ENCODE measurements around the gene FIBCD1. TPM values are rescaled to one million over a fixed set of nuclear protein-coding genes. Genes with fewer than 3 reads are reported as not detected.
"Not testable (repeated sequence)": the region's sequence is repeated elsewhere in the genome, so short reads cannot be mapped to it uniquely, and the experiment has no call there.

Gene FIBCD1
- total and polyA plus RNA-seq, 7 donors = 0.01 TPM; not detected in 6

- TF ChIP-seq CTCF (IDR thresholded peaks at IDR 0.05) = no peak
- 36 to 42% (median 40%) methylated on average over 19 to 22 of the region's 22 CpGs for WGBS, 3 donors
- intact Hi-C loops (cut with DNase I) = no loop called here
- Histone ChIP-seq H3K9me3 (no peaks in the 10 kb centered on the region), H3K36me3 (ENCODE audit: insufficient read depth in 1 of 2, low read depth in 1 of 2) (no peaks in the 10 kb centered on the region), H3K4me1 (no peaks in the 10 kb centered on the region), H3K27me3 (ENCODE audit: insufficient read depth in 3 of 3, low read length in 2 of 3) (peaks cover 0 to 8% (median 0%) of the 10 kb centered on the region in 3 donors), H3K27ac (no peak overlapping the region), H3K4me3 (no peak overlapping the region)
- ATAC-seq (peak; percentile 36 to 79 (median 56)), DNase-seq (peak in 1 of 2 donors; percentile 61)
Observed at GRCh38 chr9:130962418-130963316, 23.6 kb upstream of the FIBCD1 start.

GRCh38 chr9:130961511-130962300 lies 22.7 kb upstream of the FIBCD1 start:
- WGBS, 3 donors = 91 to 94% (median 92%) methylated on average over 8 of the region's 8 CpGs
- Histone ChIP-seq H3K36me3 (ENCODE audit: insufficient read depth in 1 of 2, low read depth in 1 of 2) (no peaks in the 10 kb centered on the region), H3K9me3 (no peaks in the 10 kb centered on the region), H3K27me3 (ENCODE audit: insufficient read depth in 3 of 3, low read length in 2 of 3) (peaks cover 0 to 15% (median 0%) of the 10 kb centered on the region in 3 donors), H3K4me1 (no peaks in the 10 kb centered on the region), H3K27ac (no peak overlapping the region), H3K4me3 (no peak overlapping the region)
- TF ChIP-seq CTCF (IDR thresholded peaks at IDR 0.05) = no peak
- ATAC-seq (no peak), DNase-seq (no peak)
- intact Hi-C loops (cut with DNase I) = no loop called here

GRCh38 chr9:130960522-130961378 lies 21.7 kb upstream of the FIBCD1 start:
- Histone ChIP-seq H3K4me3 (no peak overlapping the region), H3K9me3 (no peaks in the 10 kb centered on the region), H3K27me3 (ENCODE audit: insufficient read depth in 3 of 3, low read length in 2 of 3) (peaks cover 0 to 23% (median 0%) of the 10 kb centered on the region in 3 donors), H3K27ac (no peak overlapping the region), H3K36me3 (ENCODE audit: insufficient read depth in 1 of 2, low read depth in 1 of 2) (no peaks in the 10 kb centered on the region), H3K4me1 (no peaks in the 10 kb centered on the region)
- WGBS, 3 donors = 81 to 83% (median 81%) methylated on average over 14 of the region's 14 CpGs
- no peak for ATAC-seq
- no peak for TF ChIP-seq CTCF (IDR thresholded peaks at IDR 0.05)
- intact Hi-C loops (cut with DNase I) = no loop called here
- DNase-seq = no peak

- Histone ChIP-seq H3K4me3 (no peak overlapping the region), H3K9me3 (no peaks in the 10 kb centered on the region), H3K27me3 (ENCODE audit: insufficient read depth in 3 of 3, low read length in 2 of 3) (peaks cover 0 to 28% (median 0%) of the 10 kb centered on the region in 3 donors), H3K27ac (no peak overlapping the region), H3K36me3 (ENCODE audit: insufficient read depth in 1 of 2, low read depth in 1 of 2) (no peaks in the 10 kb centered on the region), H3K4me1 (no peaks in the 10 kb centered on the region)
- WGBS, 3 donors = 91 to 92% (median 92%) methylated on average over 9 of the region's 9 CpGs
- intact Hi-C loops (cut with DNase I) = no loop called here
- TF ChIP-seq CTCF (IDR thresholded peaks at IDR 0.05) = no peak
- DNase-seq (no peak), ATAC-seq (no peak)
Observed at GRCh38 chr9:130959809-130960334, 20.8 kb upstream of the FIBCD1 start.

- intact Hi-C loops (cut with DNase I); H3K36me3 ChIP-seq (ENCODE audit: insufficient read depth in 1 of 2, low read depth in 1 of 2); ATAC-seq; H3K4me1 ChIP-seq; DNase-seq; H3K27ac ChIP-seq; H3K9me3 ChIP-seq; H3K4me3 ChIP-seq: not testable (repeated sequence)
- H3K27me3 ChIP-seq (ENCODE audit: insufficient read depth in 3 of 3, low read length in 2 of 3) = peaks cover 0 to 28% (median 0%) of the 10 kb centered on the region in 3 donors
- 84 to 88% (median 86%) methylated on average over 4 of the region's 4 CpGs for WGBS, 3 donors
Observed at GRCh38 chr9:130958564-130958963, 19.5 kb upstream of the FIBCD1 start.
